Nephron progenitor cell (in vitro differentiated cells): ENCODE results near the gene ASAP3.

Experiments
- DNase-seq: peaks from one replicate; pipeline ENCODE4 v3.0.0; 2021
- H3K27ac Mint-ChIP-seq: 2 replicates; pipeline ENCODE4 v1.8.0; 2021; ENCODE audit warnings: mild to moderate bottlenecking, moderate library complexity, mixed read lengths
- H3K27me3 Mint-ChIP-seq: 2 replicates; pipeline ENCODE4 v1.8.0; 2021; ENCODE audit warnings: mild to moderate bottlenecking, low read depth, mixed read lengths; ENCODE audit not compliant: poor library complexity
- H3K36me3 Mint-ChIP-seq: 2 replicates; pipeline ENCODE4 v1.8.0; 2021; ENCODE audit warnings: low read depth, mixed read lengths
- H3K4me1 Mint-ChIP-seq: 2 replicates; pipeline ENCODE4 v1.8.0; 2021; ENCODE audit warnings: mixed read lengths
- H3K4me3 Mint-ChIP-seq: 2 replicates; pipeline ENCODE4 v1.8.0; 2021; ENCODE audit warnings: mild to moderate bottlenecking, moderate library complexity, mixed read lengths
- H3K9me3 Mint-ChIP-seq: 2 replicates; pipeline ENCODE4 v1.8.0; 2021; ENCODE audit warnings: mild to moderate bottlenecking, moderate library complexity, mixed read lengths
- CTCF ChIP-seq: fragments of 200-600 bp; sonication (generic); IDR thresholded peaks from 2 replicates; pipeline ENCODE4 v1.5.0; 2021; ENCODE audit warnings: antibody characterized with exemption

Gene ASAP3

GRCh38 chr1:23424293-23425192 is 59.4 kb downstream of the ASAP3 start, which contains the start of gene TCEA3:
TCEA3 (minus strand) TSS chr1:23424748; CDS start chr1:23424633, 115 bp downstream.
- Mint-ChIP-seq H3K27me3 (peaks cover 57% of the 10 kb centered on the region), H3K4me3 (peak within 1 kb of the TSS; percentile 83), H3K36me3 (peaks cover 25% of the 10 kb centered on the region), H3K4me1 (peaks cover 25% of the 10 kb centered on the region), H3K9me3 (peaks cover 4% of the 10 kb centered on the region), H3K27ac (no peak within 1 kb of the TSS)
- peak; percentile 44 for DNase-seq
- no peak for TF ChIP-seq CTCF

- Mint-ChIP-seq H3K4me3 (peak overlapping the region; percentile 83), H3K36me3 (peaks cover 21% of the 10 kb centered on the region), H3K27ac (no peak overlapping the region), H3K9me3 (peaks cover 4% of the 10 kb centered on the region), H3K27me3 (peaks cover 61% of the 10 kb centered on the region), H3K4me1 (peaks cover 33% of the 10 kb centered on the region)
- peak; percentile 63 for DNase-seq
- no peak for TF ChIP-seq CTCF
These were observed 60.3 kb downstream of the ASAP3 start for GRCh38 chr1:23423415-23424292.

- no peak overlapping the region for H3K27ac Mint-ChIP-seq
- peaks cover 33% of the 10 kb centered on the region for H3K4me1 Mint-ChIP-seq
- no peak for DNase-seq
- peaks cover 61% of the 10 kb centered on the region for H3K27me3 Mint-ChIP-seq
- H3K9me3 Mint-ChIP-seq = peaks cover 4% of the 10 kb centered on the region
- peaks cover 14% of the 10 kb centered on the region for H3K36me3 Mint-ChIP-seq
- peak overlapping the region; percentile 74 for H3K4me3 Mint-ChIP-seq
- no peak for TF ChIP-seq CTCF
These were observed 61.0 kb downstream of the ASAP3 start for GRCh38 chr1:23422941-23423340.

GRCh38 chr1:23422241-23422877 is 61.6 kb downstream of the ASAP3 start:
- Mint-ChIP-seq H3K4me1 (peaks cover 35% of the 10 kb centered on the region), H3K27me3 (peaks cover 61% of the 10 kb centered on the region), H3K4me3 (no peak overlapping the region), H3K9me3 (peaks cover 4% of the 10 kb centered on the region), H3K36me3 (peaks cover 11% of the 10 kb centered on the region), H3K27ac (no peak overlapping the region)
- TF ChIP-seq CTCF = no peak
- peak; percentile 23 for DNase-seq

- H3K36me3 Mint-ChIP-seq = peaks cover 10% of the 10 kb centered on the region
- no peak overlapping the region for H3K27ac Mint-ChIP-seq
- peaks cover 37% of the 10 kb centered on the region for H3K4me1 Mint-ChIP-seq
- no peak overlapping the region for H3K4me3 Mint-ChIP-seq
- no peak for DNase-seq
- TF ChIP-seq CTCF = no peak
- H3K9me3 Mint-ChIP-seq = peaks cover 4% of the 10 kb centered on the region
- peaks cover 61% of the 10 kb centered on the region for H3K27me3 Mint-ChIP-seq
These were observed 62.2 kb downstream of the ASAP3 start for GRCh38 chr1:23421753-23422240.
